GF-D8 (cell line): ENCODE results near the gene PSEN2.
"Not testable (repeated sequence)": the region's sequence is repeated elsewhere in the genome, so short reads cannot be mapped to it uniquely, and the experiment has no call there.

Source experiments
- DNase-seq: peaks from one replicate; lab custom pipeline; 2025; lab: John Stamatoyannopoulos, UW

PSEN2 gene

DNA sequence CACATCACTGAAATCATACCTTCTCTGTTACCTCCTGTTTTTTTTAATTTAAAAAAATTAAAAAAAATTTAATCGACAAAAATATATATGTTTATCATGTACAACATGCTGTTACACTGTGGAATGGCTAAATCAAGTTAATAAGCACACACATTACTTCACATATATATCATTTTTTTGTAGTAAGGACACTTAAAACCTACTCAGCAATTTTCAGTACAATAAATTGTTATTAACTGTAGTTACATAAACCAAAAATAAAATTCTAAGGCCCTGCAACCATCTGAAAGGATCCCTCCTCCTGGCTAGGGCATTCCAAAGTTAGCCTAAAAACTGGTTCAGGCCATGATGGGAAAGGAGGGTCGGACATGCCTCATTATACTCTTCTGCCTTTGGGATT lies 46.1 kb downstream of the PSEN2 start:
- DNase-seq: no peak

DNA sequence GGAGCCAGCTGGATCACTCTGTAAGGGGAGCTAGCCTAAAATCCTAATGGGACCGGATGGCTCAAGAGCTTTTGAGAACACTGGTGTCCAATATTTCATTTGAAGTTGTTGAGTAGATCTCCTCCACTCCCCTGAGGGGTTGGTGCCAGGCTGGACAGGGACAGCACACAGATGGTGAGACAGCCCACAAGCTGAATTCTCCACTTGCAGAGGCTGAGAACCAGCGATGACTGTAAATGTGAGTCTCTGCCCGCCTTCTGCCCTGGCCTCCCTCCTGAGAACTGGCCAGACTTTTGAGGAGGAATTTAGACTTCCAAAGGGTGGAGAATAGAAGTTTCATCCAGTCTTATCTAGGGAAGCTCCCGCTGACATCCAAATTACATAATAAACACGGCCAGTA lies 49.2 kb downstream of the PSEN2 start:
- no peak for DNase-seq

DNA sequence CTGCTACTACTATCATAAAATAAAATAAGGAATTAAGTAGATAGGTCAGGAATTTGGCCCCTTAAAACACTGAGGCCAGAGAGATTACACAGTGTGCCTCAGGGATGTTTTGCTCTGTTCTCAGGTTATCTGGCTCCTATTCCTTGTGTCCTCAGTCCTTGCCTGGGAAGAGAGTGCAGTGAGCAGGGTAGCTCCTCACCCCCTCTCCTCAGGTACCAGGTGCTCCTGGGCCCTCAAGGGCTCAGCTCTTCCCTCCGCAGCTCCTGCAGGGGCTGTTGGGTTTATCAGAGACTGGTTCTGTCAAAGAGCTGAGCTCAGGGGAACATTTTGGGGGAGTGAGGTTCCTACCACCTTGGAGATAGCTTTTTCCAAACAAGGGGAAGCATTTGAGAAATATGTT lies 49.6 kb downstream of the PSEN2 start:
- no peak for DNase-seq

DNA sequence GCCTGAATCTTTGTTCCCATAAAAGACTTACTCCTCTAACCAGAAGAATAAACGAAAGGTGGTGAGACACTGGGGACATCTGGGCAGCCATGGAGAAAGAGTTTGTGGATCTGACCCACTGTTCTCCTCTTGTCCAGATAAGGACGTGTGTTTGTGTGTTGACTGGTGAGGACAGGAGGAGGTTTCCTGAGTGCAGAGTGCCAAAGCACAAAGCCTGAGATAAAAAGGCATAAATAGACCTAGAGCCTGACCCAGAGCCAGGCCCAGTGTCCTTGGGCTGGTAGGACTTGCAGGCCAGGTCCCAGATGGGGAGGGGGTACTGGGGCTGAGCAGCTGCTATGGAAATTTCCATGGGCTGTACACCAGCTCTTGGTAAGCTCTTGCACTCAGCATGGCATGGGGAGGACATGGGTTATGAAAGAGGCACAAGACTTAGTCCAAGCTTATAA lies 50.1 kb downstream of the PSEN2 start:
- no peak for DNase-seq

DNA sequence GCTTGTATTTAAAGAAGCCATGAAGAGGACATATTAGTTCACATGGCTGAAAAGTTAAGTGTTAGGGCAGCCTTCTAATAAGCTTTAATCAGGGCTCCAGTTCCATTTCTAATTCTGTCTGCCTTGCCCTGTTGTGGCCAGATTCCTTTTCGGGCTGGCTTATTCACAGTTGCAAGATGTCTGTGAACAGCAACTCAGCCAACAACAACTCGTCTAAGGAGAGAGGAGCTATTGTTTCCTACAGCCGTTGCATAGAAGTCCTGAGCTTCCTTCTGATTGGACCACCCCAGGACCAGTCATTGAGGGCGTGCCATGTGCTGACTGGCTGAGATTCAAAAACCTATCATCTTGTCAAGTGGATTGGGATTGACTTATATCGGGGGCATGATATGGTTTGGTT lies 51.1 kb downstream of the PSEN2 start:
- no peak for DNase-seq

DNA sequence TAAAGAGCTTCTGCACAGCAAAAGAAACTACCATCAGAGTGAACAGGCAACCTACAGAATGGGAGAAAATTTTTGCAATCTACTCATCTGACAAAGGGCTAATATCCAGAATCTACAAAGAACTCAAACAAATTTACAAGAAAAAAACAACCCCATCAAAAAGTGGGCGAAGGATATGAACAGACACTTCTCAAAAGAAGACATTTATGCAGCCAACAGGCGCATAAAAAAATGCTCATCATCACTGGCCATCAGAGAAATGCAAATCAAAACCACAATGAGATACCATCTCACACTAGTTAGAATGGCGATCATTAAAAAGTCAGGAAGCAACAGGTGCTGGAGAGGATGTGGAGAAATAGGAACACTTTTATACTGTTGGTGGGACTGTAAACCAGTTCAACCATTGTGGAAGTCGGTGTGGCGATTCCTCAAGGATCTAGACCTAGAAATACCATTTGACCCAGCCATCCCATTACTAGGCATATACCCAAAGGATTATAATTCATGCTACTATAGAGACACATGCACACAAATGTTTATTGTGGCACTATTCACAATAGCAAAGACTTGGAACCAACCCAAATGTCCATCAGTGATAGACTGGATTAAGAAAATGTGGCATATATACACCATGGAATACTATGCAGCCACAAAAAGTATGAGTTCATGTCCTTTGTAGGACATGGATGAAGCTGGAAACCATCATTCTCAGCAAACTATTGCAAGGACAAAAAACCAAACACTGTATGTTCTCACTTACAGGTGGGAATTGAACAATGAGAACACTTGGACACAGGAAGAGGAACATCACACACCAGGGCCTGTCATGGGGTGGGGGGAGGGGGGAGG lies 59.1 kb downstream of the PSEN2 start:
- not testable (repeated sequence) for DNase-seq

DNA sequence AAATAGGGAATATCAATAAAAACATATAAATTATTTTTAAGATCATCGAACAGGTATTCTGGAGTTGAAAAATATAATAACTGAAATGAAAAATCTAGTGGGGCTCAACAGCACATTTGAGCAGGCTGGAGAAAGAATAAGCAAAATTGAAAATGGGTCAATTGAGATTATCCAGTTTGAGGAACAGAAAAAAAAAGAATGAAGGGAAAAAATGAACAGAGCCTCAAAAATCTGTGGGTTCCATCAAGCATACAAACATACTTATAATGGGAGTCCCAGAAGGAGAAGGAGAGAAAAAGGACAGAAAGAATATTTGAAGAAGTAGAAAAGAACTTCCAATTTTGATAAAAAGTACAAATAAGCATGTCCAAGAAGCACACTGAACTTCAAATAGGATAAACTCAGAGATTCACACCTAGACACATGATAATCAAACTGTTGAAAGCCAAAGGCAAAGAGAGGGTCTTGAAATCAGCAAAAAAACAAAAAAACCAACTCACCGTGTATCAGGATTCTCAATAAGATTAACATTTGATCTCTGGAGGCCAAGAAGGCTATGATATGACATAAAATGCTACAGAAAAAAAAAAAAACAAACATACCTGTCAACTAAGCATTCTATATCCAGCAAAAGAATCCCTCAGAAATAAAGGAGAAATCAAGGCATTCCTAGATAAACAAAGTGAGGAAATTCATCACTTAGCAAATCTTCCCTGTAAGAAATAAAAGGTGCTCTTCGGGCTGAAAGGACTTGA lies 64.2 kb downstream of the PSEN2 start:
- no peak for DNase-seq

DNA sequence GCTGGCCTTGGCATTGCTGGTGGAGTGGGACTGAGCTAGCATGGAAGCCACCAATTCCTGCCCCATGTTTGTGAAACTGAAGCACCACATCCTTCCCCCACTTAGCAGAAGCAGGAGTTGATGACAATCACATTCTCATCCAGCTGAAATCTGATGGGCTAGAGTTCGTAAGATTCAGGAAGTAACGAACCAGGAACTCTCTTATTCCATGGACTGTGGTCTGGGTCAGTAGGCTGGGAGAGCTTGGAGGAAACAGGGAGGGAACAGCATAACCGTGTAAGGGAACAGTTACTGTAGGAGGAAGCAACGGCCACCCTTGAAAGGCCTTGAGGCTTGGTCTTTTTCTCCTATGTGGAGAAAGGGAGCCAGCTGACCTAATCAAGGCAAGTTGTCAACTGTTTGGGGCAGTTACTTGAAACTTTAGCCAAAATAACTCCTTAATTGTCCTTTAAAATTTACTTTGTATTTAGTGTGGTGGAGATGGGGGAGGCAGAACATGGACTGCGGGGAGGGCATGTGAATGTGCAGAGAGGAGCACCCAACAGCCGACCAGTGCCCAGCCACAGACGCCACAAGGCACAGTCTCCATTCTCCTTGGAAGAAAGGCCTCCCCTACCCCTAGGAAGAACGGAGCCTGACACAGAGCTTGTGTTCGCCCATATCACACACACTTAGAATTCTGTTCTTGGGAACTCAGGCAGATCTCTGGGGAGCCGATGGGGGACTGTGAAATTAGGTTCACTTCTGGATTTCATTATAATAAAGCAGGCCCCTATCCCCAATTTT lies 67.7 kb downstream of the PSEN2 start:
- DNase-seq: peak; percentile 31

DNA sequence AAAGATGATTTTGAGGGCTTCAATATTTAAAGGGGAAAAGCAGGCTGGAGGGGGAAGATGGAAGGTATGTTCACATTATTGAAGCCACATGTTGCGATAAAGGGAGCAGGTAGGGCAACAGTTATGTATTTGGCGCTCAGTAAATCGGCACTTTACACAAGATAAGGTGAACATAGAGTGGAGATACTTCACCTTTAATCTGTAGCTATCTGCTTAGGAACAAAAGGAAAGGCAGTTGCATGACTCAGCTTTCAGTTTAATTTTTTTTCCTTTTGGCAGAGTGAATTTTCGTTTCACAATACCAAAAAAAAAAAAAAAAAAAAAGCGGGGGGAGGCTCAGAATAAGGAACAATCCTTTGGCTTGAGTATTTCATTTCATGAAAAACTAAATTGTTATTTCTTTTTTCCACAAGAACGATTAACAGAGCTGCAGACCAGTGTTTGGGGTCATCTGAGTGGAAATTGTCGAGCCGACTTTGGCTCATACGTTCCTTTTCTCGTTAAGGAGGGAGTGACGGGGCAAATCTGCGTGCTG lies 68.6 kb downstream of the PSEN2 start:
- DNase-seq: peak; percentile 61

DNA sequence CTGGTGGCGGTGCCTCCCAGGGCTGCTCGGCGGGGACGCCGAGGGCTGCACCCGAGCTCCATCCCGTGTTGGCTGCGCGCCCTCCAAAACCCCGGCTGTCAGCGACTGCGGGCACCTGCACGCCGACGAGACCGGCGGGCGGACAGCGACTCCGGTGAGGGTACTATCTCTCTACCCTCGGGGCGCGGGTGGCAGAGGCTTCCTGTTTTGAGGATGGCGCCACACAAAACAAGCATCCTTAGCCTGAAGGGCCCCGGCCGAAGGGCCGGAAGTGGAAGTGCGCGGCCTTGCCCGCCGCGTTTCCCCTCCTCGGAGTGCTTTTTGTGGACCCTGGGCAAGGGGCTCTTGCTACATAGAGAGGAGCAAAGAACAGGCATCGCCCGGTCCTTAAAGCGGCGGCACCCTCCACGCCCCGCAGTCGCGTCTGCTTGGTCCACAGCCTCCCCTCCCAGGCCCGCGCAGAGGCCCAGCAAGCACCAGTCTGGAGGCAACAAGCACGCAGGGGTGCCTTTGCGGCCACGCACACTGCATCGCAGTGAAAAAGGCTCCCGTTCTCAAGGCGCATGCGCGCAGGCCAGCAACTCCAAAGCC lies 69.1 kb downstream of the PSEN2 start:
- peak; percentile 78 for DNase-seq

DNA sequence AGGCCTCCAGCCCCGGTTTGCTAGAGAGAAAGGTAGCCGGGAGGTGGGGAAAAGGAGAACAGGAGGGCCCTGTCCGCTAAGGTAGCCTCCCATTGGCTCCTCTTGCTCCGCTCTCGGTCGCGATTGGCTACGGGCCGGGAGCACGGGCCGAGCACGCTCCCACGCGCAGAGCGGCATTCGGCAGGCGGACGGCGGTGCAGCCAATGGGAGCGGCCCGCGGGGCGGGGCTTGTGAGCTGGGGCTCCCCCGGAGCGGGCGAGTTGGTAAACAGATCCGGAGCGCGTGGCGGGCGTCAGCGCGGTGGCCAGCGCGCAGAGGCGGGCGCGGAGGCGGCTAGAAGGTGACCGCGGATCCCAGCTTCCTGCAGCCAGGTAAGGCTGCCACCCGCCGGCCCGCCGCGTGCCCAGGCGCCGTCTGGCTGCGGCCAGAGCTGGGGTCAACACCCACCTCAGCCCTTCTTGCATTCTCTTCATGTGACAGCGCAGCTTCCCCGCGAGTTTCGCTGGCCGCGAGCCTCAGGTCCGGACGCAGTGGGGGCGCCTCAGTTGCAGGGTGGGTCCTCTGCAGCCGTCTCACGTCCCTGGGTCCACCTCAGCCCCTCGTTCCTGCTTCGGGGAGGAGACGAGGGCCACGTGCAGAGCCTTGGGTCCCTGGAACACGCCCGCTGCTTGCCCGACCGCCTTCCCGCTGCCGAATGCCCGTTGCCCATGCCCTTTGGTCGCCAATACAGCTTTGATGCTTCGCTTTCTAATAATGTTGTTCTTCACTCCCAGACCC lies 69.8 kb downstream of the PSEN2 start, which contains the start of gene COQ8A:
TSS of gene COQ8A (plus strand) at position 266 of the 777 bp plus-strand sequence. CDS start 21,092 bp downstream, outside the sequence.
- peak; percentile 98 for DNase-seq

DNA sequence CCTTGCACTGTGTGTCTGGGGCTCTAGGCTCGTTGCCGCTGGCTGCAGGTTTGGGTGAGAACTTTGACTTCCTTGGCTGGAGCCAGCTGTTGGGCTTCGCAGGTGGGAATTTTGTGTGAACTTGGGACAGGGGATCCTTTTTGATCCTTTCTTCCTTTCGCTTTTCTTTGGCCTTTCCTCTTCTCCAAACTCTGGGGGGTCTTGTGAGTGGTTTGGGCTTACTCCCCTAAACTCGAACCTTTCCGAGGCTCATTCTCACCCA lies 70.3 kb downstream of the PSEN2 start:
- no peak for DNase-seq

DNA sequence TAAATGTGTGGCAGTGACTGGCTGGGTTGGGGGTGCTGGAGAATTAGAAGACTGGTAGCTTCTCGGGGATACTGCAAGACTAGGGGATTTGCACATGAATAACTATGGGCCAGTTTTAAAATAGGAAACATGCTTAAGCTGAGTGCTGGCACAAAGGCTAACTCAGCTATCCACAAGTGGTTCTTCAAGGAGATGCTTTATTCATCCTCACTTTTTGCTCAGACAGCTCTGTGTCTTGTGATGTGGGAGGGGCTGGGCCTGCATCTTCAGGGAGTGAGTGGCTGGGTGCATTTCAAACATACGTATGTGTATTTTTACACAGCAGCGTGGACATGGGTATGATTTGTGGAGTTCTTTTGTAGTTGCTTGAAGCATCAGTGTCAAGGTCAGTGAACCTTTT lies 72.0 kb downstream of the PSEN2 start:
- no peak for DNase-seq

DNA sequence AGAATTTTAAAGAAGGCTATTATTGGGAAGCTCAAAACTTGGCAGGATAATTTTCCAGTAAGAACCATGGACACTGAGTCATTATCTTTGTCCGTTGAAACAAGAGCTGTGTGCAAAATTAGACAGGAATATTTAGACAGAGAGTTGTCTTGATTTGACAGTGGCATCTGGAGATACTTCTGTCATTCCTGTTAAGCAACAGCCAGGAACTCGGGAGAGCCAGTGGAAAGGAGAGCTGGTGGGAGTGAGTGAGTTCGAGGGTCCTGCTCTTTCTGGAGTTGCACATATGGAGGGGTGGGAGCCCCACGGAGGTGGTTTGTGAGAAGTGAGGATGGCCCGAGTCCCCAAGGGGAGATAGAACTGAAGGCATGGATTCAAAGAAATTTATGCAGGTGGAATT lies 72.7 kb downstream of the PSEN2 start:
- DNase-seq: no peak

DNA sequence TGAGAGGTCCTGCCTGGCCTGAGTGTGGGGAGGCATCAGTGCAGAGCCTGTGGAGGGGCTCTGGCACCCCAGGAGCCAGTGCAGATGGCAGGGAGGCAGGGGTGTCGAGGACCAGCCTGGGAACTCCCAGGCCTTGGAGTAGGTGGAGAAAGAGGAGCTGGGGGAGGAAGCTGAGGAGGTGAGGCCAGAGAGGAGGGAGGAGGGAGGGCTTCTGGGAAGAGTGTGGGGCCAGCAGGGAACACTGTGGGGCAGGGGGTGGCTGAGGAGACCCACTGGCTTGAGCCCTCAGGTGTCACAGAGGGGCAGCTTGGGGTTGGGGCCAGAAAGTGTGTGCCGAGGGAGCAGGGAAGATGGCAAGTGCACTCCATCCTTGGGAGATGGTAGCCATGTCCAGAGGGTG lies 73.5 kb downstream of the PSEN2 start:
- DNase-seq: no peak

DNA sequence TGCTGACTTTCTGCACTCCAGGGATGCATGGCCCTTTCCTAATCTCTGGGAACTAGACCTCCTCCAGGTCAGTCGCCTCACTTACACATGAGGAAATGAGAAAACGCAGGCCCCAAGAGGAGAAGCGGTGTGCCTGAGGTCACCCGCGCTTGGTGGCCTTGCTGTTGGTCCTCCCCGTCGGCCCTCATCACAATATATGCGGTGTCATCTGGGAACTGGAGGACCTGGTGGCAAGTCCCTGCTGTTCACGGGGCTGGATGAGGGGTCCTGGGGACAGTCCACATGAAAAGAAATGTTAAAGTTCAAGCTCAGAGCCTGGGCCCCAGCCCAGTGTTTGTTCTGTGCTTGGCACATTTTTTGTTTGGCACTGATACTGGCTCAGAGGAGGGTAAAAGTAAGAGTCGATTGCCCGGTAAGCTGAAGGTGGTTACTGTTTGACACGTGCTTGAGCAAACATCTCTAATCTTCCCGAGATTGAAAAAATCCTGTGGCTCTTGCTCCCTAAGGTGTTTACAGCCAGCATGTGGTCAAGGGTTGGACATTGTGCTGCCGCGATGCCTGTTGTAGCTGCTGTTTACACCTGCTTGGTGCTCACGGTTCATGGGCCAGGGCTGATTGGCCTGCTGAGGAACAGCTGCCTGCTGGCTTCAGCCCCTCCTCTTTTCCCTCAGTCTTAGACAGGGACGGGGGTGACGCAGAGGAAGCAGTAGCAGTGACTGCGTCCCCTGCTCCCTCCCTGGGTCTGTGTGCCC lies 74.9 kb downstream of the PSEN2 start:
- DNase-seq: no peak
